ENCODE results near the gene EPB41L3. TPM values are rescaled to one million over a fixed set of nuclear protein-coding genes. Genes with fewer than 3 reads are reported as not detected.
"Not testable (repeated sequence)": the region's sequence is repeated elsewhere in the genome, so short reads cannot be mapped to it uniquely, and the experiment has no call there.

The EPB41L3 gene
- total RNA-seq, 4 donors from 2014 or later = 63.4 to 146 (median 81.5) TPM

DNA sequence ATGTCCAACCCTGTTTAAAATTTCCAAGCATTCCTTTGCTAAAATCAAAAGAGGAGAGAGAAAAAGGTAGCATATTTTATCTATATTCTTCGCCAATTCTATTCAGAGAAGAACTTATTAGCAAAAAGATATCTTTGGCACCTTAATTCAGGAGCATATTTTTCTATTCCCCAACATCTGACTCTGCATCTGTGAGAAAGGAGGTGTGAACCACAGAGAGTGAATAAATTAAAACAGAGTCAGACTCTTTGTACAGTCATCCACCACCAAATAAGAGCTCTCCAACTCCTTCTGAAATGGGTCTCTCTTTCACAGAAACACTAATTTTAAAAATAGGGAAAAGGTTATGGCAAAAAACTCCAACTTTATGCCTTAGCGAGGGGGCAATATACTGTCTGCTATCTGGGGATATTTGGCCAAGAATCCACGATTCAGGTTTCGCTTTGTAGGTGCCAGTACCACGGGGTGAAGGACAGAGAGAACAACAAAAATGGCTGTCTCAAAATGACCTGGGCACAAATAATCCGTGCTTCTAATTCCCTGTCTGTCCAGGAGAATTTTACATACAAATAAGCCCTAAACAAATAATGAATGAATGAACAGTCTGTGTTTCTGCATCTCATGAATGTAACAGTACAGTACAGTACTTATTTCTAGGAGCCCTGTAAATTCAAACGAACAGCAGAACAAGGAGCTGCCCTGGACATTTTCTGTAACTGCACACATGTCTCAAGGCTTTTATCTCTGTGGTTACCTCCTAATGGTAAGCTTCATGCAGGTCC, 43.4 kb downstream of the EPB41L3 start:
- Histone ChIP-seq H3K36me3 (no peaks in the 10 kb centered on the region), H3K4me1 (peaks cover 0 to 8% (median 2%) of the 10 kb centered on the region in 4 donors), H3K27ac (no peak overlapping the region), H3K4me3 (no peak overlapping the region), H3K9me3 (no peaks in the 10 kb centered on the region), H3K27me3 (no peaks in the 10 kb centered on the region)
- no peak for DNase-seq (ENCODE audit: low spot score in 2 of 2)
- TF ChIP-seq EP300 (IDR thresholded peaks at IDR 0.05) (no peak), POLR2A (IDR thresholded peaks at IDR 0.05) (no peak)
- WGBS, 2 donors = 53 to 60% methylated on average over 7 of the region's 7 CpGs

DNA sequence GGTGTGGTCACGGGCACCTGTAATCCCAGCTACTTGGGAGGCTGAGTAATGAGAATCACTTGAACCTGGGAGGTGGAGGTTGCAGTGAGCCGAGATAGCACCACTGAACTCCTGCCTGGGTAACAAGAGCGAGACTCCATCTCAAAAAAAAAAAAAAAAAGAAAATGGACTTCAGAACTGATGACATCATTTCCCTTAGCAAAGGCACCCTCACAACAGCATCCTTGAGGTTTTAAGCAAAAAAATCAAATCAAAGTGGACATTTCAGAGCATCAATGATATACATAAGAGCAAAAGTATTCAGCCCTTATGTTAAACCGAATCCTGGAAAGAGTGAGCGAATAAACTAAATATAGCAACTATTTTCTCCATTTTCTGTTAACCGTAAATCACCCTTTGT, 45.3 kb downstream of the EPB41L3 start:
- Histone ChIP-seq H3K27me3 (no peaks in the 10 kb centered on the region), H3K4me3 (no peak overlapping the region), H3K4me1 (peaks cover 0 to 6% (median 2%) of the 10 kb centered on the region in 4 donors), H3K36me3 (no peaks in the 10 kb centered on the region), H3K27ac (no peak overlapping the region), H3K9me3 (no peaks in the 10 kb centered on the region)
- TF ChIP-seq, protein P1, sequence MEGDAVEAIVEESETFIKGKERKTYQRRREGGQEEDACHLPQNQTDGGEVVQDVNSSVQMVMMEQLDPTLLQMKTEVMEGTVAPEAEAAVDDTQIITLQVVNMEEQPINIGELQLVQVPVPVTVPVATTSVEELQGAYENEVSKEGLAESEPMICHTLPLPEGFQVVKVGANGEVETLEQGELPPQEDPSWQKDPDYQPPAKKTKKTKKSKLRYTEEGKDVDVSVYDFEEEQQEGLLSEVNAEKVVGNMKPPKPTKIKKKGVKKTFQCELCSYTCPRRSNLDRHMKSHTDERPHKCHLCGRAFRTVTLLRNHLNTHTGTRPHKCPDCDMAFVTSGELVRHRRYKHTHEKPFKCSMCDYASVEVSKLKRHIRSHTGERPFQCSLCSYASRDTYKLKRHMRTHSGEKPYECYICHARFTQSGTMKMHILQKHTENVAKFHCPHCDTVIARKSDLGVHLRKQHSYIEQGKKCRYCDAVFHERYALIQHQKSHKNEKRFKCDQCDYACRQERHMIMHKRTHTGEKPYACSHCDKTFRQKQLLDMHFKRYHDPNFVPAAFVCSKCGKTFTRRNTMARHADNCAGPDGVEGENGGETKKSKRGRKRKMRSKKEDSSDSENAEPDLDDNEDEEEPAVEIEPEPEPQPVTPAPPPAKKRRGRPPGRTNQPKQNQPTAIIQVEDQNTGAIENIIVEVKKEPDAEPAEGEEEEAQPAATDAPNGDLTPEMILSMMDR (IDR thresholded peaks at IDR 0.05) = no peak
- TF ChIP-seq EP300 (IDR thresholded peaks at IDR 0.05) (no peak), POLR2A (IDR thresholded peaks at IDR 0.05) (no peak)
- no peak for DNase-seq (ENCODE audit: low spot score in 2 of 2)
- 81 to 83% methylated on average over 6 of the region's 6 CpGs for WGBS, 2 donors

DNA sequence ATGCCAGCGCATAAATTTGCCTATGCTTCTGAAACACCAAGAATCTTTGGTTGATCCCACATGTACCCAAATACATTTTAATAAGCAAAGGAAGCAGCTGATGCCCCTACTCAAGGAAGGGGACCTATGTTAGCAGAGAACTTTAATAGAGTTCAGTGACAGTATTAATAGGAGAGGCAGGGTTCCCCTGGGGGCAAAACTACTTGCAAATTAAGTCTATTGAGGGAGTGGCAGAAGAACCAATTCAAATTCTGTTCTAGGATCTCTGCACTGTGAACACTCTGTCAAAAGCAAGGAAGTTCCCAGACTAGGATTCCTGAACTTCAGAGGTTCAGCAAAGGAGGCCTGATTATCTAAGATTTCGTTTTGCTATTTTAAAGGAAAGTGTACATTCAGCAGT, 47.5 kb downstream of the EPB41L3 start:
- H3K9me3 ChIP-seq = no peaks in the 10 kb centered on the region
- no peak overlapping the region for H3K4me3 ChIP-seq
- no peak for TF ChIP-seq EP300 (IDR thresholded peaks at IDR 0.05)
- TF ChIP-seq, protein P1 (IDR thresholded peaks at IDR 0.05) = no peak
- TF ChIP-seq POLR2A (IDR thresholded peaks at IDR 0.05) = no peak
- 85% methylated on average over 2 of the region's 2 CpGs for WGBS, 2 donors
- H3K36me3 ChIP-seq = no peaks in the 10 kb centered on the region
- H3K4me1 ChIP-seq = peaks cover 0 to 11% (median 5%) of the 10 kb centered on the region in 4 donors
- no peak overlapping the region for H3K27ac ChIP-seq
- no peaks in the 10 kb centered on the region for H3K27me3 ChIP-seq
- DNase-seq (ENCODE audit: low spot score in 2 of 2) = no peak

DNA sequence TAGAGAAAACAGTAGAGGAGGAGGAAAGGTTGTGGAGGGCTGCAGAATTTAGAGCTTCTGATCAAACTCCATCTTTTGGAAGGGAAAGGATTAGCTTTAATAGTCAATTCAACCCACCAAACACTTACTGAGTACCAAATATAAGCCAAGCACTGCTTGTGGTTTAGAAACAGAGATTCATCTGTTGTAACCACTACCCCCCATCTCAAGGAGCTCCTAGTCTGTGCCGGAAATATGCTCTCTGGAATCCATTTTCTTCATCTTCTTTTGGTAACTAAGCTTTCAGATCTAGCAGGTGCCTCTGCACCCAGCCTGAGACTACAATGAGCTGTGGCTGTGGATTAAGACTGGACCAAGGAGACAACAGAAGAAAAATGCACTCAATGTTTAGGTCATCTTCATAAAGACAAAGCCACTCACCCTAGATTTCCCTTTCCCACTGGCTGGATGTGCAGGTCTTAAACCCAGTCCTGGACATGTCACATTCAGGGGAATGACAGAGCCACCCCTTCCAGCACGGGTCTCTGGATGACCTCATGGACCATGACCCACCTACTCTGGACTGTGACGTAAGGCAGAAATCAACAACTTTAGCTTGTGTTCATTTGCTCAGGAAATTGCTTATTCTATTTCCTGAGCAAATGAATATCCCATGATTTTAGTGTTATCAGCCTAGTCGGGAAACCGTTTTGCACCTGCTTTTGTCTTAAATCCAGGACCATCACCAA, 52.9 kb downstream of the EPB41L3 start:
- no peak for DNase-seq (ENCODE audit: low spot score in 2 of 2)
- peaks cover 0 to 18% (median 3%) of the 10 kb centered on the region in 4 donors for H3K4me1 ChIP-seq
- H3K36me3 ChIP-seq = peaks cover 0 to 20% (median 0%) of the 10 kb centered on the region in 3 donors
- TF ChIP-seq, protein P1 (IDR thresholded peaks at IDR 0.05) = no peak
- TF ChIP-seq POLR2A (IDR thresholded peaks at IDR 0.05) (no peak), EP300 (IDR thresholded peaks at IDR 0.05) (no peak)
- no peak overlapping the region for H3K27ac ChIP-seq
- H3K4me3 ChIP-seq = no peak overlapping the region
- H3K9me3 ChIP-seq = peaks cover 0 to 3% (median 0%) of the 10 kb centered on the region in 4 donors
- H3K27me3 ChIP-seq = no peaks in the 10 kb centered on the region
- WGBS, 2 donors = 83 to 85% methylated on average over 5 of the region's 5 CpGs

DNA sequence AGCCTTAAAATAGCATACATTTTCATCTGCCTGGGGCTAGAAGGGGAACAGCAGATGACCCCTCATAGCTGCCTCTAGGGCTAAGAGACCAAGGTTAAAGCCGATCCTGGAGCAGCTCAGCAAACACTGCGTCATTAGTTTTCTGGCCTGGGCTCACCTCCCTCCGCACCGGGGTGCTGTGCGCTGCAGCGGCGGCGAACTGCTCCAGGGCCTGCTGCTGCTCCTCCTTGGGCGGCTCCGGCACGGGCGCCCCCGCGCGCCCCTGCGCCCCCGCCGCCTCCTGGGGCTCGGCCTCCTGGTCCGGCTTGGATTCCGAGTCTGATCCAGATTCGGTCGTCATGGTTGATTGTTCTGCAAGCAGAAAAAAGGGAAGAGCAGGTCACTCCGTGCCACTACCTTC, 55.0 kb downstream of the EPB41L3 start:
- Histone ChIP-seq H3K4me1 (peaks cover 0 to 16% (median 3%) of the 10 kb centered on the region in 4 donors), H3K36me3 (peaks cover 0 to 27% (median 0%) of the 10 kb centered on the region in 3 donors), H3K27me3 (no peaks in the 10 kb centered on the region), H3K27ac (peak overlapping the region in 1 of 4 donors; percentile 15), H3K4me3 (peak overlapping the region in 1 of 4 donors; percentile 28), H3K9me3 (peaks cover 0 to 6% (median 0%) of the 10 kb centered on the region in 4 donors)
- 29 to 48% methylated on average over 14 to 20 of the region's 24 CpGs for WGBS, 2 donors
- TF ChIP-seq EP300 (IDR thresholded peaks at IDR 0.05) = no peak
- TF ChIP-seq, protein P1 (IDR thresholded peaks at IDR 0.05) = no peak
- no peak for TF ChIP-seq POLR2A (IDR thresholded peaks at IDR 0.05)
- DNase-seq (ENCODE audit: low spot score in 2 of 2) = no peak

DNA sequence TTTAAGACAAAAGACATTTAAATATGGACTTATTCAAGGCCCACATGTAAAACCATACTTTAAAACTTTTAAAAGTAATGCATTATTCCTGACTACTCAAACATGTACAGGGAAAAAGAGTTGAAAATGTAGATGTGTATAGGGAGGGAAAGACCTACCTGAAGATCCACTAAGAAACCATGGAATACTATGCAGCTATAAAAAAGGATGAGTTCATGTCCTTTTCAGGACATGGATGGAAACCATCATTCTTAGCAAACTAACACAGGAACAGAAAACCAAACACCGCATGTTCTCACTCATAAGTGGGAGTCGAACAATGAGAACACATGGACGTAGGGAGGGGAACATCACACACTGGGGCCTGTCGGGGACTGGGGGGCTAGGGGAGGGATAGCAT, 55.8 kb downstream of the EPB41L3 start:
- not testable (repeated sequence) for H3K4me3 ChIP-seq; H3K9me3 ChIP-seq; H3K27me3 ChIP-seq; DNase-seq (ENCODE audit: low spot score in 2 of 2); H3K27ac ChIP-seq
- WGBS, 2 donors = 96 to 97% methylated on average over 4 of the region's 4 CpGs
- H3K4me1 ChIP-seq = peaks cover 0 to 13% (median 1%) of the 10 kb centered on the region in 4 donors
- peaks cover 0 to 27% (median 0%) of the 10 kb centered on the region in 3 donors for H3K36me3 ChIP-seq
